Measurements from ENCODE around the gene ZNF570.
A peak's percentile ranks its signal among the peaks of the same experiment; 100 is the strongest.

ZNF570 gene

GRCh38 chr19:37468961-37469777 lies at the start of gene ZNF570:
TSS of gene ZNF570 (plus strand) at chr19:37469356. CDS start at chr19:37470355, 999 bp downstream.
- peak; percentile 91 for DNase-seq

GRCh38 chr19:37452500-37453245 lies 16.5 kb upstream of the ZNF570 start:
- no peak for DNase-seq

GRCh38 chr19:37466277-37466797 lies 2.8 kb upstream of the ZNF570 start:
- DNase-seq = no peak

GRCh38 chr19:37466798-37467607 lies 2.2 kb upstream of the ZNF570 start, which contains the start of gene ZNF569:
TSS of gene ZNF569 (minus strand) at chr19:37467444. CDS start at chr19:37444921, 22,523 bp downstream.
- DNase-seq = peak; percentile 89

- no peak for DNase-seq
These were observed 1.5 kb upstream of the ZNF570 start for GRCh38 chr19:37467608-37468090.

GRCh38 chr19:37470216-37470615 lies 1.1 kb downstream of the ZNF570 start:
- no peak for DNase-seq

GRCh38 chr19:37472165-37472564 lies 3.0 kb downstream of the ZNF570 start:
- no peak for DNase-seq

- no peak for DNase-seq
These were observed 15.4 kb downstream of the ZNF570 start for GRCh38 chr19:37484406-37485168.

- no peak for DNase-seq
These were observed 23.1 kb downstream of the ZNF570 start for GRCh38 chr19:37492213-37492612.

GRCh38 chr19:37505958-37506386 lies 36.8 kb downstream of the ZNF570 start:
- DNase-seq = no peak

- DNase-seq = peak; percentile 78
These were observed 37.4 kb downstream of the ZNF570 start, which contains the start of gene ZNF793 for GRCh38 chr19:37506387-37507166. TSS of gene ZNF793 (plus strand) at chr19:37506939. CDS start at chr19:37523440, 16,501 bp downstream.

- DNase-seq = no peak
These were observed 38.0 kb downstream of the ZNF570 start for GRCh38 chr19:37507167-37507464.

- no peak for DNase-seq
These were observed 42.0 kb downstream of the ZNF570 start for GRCh38 chr19:37511186-37511585.

- no peak for DNase-seq
These were observed 42.7 kb downstream of the ZNF570 start for GRCh38 chr19:37511821-37512220.

GRCh38 chr19:37513397-37513796 lies 44.2 kb downstream of the ZNF570 start:
- no peak for DNase-seq

GRCh38 chr19:37519890-37520289 lies 50.7 kb downstream of the ZNF570 start:
- no peak for DNase-seq

GRCh38 chr19:37537391-37537947 lies 68.3 kb downstream of the ZNF570 start:
- DNase-seq = no peak
